Uterus (tissue), 2 donors: Measurements from ENCODE around the gene GPER1.

ENCODE experiments used
- CTCF ChIP-seq, 4 experiments: fragments of 200-600 bp in 2 of 4; fragments of 450-650 bp in 2 of 4; sonication (generic) in 2 of 4; IDR thresholded peaks; one replicate each; pipeline ENCODE4 v1.5.1; 2016 to 2019; ENCODE audit warnings: antibody characterized with exemption in 4 of 4, mild to moderate bottlenecking in 2 of 4, moderate library complexity in 1 of 4
- POLR2A ChIP-seq, 2 donors: fragments of 450-650 bp; IDR thresholded peaks; one replicate each; pipeline ENCODE4 v1.6.1; 2016; ENCODE audit warnings: antibody characterized with exemption in 2 of 2, mild to moderate bottlenecking in 1 of 2, moderate library complexity in 1 of 2

DNA sequence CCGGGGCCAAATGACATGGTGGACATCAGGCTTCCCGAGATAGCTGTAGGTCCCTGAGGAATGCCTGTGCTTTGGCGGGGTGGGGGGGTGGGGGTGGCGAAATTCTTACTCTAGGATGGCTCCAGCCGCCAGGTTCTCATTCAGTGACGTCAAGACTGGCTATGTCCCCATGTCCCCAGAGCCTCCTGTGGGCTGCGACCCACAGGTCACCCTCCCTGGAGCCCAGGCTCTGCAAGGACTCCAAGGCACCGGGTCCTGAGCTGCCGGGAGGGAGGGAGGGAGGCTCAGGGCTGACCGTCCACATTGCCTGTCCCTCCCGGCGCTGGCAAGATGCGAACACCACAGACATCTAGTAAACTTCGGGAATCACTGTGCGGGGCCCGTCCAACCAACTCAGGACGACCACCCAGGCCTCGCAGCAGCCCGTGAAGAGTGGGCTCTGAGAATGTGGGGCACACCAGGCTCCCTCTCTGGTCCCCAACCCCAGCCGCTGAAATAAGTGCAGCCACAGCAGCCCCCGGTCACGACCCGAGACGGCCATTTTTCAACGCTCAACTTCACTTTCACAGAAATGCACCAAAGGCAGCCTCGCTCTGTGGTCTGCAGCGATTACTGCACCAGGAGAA is 31.0 kb upstream of the GPER1 start:
- TF ChIP-seq CTCF (IDR thresholded peaks at IDR 0.05) (no peak), POLR2A (IDR thresholded peaks at IDR 0.05) (no peak)
